ENCODE measurements around the gene RNGTT.

GRCh38 chr6:88561034-88561953 is 402.1 kb downstream of the RNGTT start:
- TF ChIP-seq, protein P1, sequence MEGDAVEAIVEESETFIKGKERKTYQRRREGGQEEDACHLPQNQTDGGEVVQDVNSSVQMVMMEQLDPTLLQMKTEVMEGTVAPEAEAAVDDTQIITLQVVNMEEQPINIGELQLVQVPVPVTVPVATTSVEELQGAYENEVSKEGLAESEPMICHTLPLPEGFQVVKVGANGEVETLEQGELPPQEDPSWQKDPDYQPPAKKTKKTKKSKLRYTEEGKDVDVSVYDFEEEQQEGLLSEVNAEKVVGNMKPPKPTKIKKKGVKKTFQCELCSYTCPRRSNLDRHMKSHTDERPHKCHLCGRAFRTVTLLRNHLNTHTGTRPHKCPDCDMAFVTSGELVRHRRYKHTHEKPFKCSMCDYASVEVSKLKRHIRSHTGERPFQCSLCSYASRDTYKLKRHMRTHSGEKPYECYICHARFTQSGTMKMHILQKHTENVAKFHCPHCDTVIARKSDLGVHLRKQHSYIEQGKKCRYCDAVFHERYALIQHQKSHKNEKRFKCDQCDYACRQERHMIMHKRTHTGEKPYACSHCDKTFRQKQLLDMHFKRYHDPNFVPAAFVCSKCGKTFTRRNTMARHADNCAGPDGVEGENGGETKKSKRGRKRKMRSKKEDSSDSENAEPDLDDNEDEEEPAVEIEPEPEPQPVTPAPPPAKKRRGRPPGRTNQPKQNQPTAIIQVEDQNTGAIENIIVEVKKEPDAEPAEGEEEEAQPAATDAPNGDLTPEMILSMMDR (conservative IDR thresholded peaks at IDR 0.05): no peak
- no peak for TF ChIP-seq EZH2 (IDR thresholded peaks at IDR 0.05; ENCODE audit: low read depth)
